Measurements from ENCODE around the gene DIS3. TPM values are rescaled to one million over a fixed set of nuclear protein-coding genes. Genes with fewer than 3 reads are reported as not detected.
"Not testable (repeated sequence)": the region's sequence is repeated elsewhere in the genome, so short reads cannot be mapped to it uniquely, and the experiment has no call there.

The DIS3 gene
- polyA plus RNA-seq, 3 donors from 2014 or later, result 5.3 to 15.8 (median 13.1) TPM

DNA sequence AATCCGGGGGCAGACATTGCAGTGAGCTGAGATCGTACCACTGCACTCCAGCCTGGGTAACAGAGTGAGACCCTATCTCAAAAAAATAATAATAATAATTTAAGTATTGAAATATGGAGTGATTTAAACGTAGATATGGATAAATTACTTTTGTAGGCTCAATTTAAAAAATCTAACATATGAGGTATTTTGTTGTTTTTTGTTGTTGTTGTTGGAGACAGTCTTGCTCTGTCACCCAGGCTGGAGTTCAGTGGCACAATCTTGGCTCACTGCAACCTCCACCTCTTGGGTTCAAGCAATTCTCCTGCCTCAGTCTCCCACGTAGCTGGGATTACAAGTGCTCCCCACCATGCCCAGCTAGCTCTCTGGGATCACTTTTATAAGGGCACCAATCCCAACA, 3.0 kb upstream of the DIS3 start:
- not testable (repeated sequence) for H3K9me3 Mint-ChIP-seq; H3K27me3 Mint-ChIP-seq (ENCODE audit: low read depth in 3 of 3); H3K27ac Mint-ChIP-seq; DNase-seq; H3K4me3 Mint-ChIP-seq; H3K36me3 Mint-ChIP-seq
- H3K4me1 Mint-ChIP-seq, result peaks cover 42 to 77% of the 10 kb centered on the region in 2 donors

DNA sequence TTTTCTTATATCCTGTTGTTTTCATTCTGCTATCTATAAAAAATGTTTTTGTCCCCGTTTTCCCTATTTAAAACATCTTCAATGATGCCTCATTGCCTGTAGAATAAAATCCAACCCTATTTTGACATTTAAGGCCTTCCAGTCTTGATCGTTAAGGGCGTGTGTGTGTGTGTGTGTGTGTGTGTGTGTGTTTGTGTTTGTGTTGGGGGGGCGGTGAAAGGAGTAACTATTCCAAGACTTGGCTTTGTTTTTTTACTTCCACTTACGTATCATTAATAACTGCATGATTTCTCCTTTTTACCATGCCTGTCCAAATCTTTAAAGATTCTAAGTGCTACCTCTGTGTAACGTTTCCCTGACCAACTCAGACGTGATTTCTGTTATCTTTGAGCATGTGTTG, 1.0 kb upstream of the DIS3 start:
- Mint-ChIP-seq H3K27ac (peak overlapping the region; percentile 96 to 100 (median 100)), H3K36me3 (peaks cover 0 to 8% (median 0%) of the 10 kb centered on the region in 3 donors), H3K4me3 (peak overlapping the region; percentile 99 to 100 (median 100)), H3K27me3 (ENCODE audit: low read depth in 3 of 3) (peaks cover 5 to 9% (median 6%) of the 10 kb centered on the region in 3 donors), H3K9me3 (no peaks in the 10 kb centered on the region), H3K4me1 (peaks cover 47 to 78% of the 10 kb centered on the region in 2 donors)
- DNase-seq, result peak in 2 of 3 donors; percentile 2 to 3

DNA sequence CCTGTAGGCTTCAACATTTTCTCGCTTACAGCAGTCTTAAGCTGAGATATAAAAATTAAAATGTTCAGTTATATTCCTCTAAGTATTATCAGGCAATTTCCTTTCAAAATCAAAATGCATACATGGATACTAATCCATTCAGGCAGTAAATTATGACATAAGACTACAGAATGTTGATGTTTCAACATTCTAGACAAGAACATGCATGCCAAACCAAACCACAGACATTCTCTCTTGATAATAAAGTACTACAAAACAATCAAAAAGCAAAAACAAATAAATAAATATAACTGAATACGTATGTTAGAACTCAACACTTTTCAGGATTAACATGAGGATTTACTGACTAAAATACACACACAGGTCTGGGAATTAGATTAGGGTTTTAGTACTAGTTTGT, 7.7 kb downstream of the DIS3 start:
- no peaks in the 10 kb centered on the region for H3K9me3 Mint-ChIP-seq
- no peaks in the 10 kb centered on the region for H3K27me3 Mint-ChIP-seq (ENCODE audit: low read depth in 3 of 3)

DNA sequence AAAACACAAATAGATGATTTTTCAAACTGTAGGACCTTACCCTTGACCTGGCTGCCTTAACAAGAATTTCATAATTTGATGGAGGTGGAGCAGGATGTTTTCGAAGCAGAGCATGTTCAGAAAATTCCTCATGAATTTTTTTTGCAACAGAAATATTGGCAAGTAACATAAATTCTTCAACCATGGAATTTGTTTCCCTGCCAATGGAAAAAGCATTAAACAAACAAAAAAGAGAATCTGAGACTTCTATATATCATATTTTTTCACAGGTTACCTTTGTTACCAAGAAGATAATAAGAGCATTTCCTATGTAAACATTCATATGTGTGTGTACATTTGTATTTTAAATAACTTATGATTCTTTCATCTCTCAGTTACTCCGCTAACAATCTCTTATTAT, 18.3 kb downstream of the DIS3 start:
- Mint-ChIP-seq H3K4me1 (no peaks in the 10 kb centered on the region), H3K36me3 (peaks cover 15 to 68% (median 38%) of the 10 kb centered on the region in 3 donors), H3K27ac (no peak overlapping the region), H3K27me3 (ENCODE audit: low read depth in 3 of 3) (no peaks in the 10 kb centered on the region), H3K4me3 (no peak overlapping the region), H3K9me3 (no peaks in the 10 kb centered on the region)
- no peak for DNase-seq

More for the DNA sequence above, 7.7 kb downstream of the DIS3 start:
- peaks cover 5 to 30% of the 10 kb centered on the region in 2 donors for H3K4me1 Mint-ChIP-seq
- no peak overlapping the region for H3K27ac Mint-ChIP-seq
- no peak for DNase-seq
- H3K36me3 Mint-ChIP-seq, result peaks cover 31 to 65% (median 42%) of the 10 kb centered on the region in 3 donors
- no peak overlapping the region for H3K4me3 Mint-ChIP-seq

DNA sequence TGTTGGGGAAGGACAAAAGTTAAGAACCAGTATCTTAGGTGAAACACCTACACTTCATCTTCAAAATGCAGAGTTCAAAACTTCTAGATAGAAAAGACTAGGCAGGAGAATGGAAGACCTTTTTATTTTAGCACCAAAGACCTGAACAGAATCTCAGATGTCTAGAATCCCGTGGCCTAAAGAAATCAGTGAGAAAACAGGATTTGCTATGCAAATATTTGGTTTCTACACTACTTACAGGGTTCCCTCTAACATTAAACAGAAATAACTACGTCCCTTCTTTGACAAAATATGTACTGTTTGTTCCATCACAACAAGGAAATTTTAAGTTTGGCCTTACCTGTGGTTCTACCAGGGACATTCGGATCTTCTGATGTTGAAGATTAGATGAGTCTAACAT, 21.5 kb downstream of the DIS3 start:
- H3K4me1 Mint-ChIP-seq, result peaks cover 0 to 5% of the 10 kb centered on the region in 2 donors
- no peaks in the 10 kb centered on the region for H3K9me3 Mint-ChIP-seq
- no peaks in the 10 kb centered on the region for H3K27me3 Mint-ChIP-seq (ENCODE audit: low read depth in 3 of 3)
- H3K27ac Mint-ChIP-seq, result no peak overlapping the region
- H3K36me3 Mint-ChIP-seq, result peaks cover 14 to 57% (median 35%) of the 10 kb centered on the region in 3 donors
- no peak overlapping the region for H3K4me3 Mint-ChIP-seq
- DNase-seq, result no peak

DNA sequence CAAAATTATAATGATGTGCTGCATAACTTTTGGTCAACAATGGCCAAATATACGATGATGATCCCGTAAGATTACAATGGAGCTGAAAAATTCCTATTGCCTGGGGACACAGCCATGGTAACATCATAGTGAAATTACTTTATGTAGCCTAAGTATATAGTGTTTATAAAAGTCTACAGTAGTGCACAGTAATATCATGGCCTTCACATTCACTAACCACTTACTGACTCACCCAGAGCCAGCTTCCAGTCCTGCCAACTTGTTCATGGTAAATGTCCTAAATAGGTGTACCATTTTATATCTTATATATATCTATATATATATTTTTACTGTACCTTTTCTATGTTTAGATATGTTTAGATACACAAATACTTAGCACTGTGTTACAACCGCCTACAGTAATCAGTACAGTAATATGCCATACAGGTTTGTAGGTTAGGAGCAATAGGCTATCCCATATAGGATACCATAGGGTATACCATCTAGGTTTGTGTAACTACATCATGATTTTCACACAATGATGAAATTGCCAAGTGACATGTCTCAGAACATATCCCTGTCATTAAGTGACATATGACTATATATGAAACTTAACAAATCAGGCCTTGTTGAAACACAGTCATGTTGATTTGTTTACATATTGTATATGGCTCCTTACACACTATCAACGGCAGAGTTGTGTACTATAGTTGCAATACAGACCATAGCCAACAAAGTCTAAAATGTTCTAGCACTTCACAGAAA, 23.7 kb downstream of the DIS3 start:
- H3K9me3 Mint-ChIP-seq, result no peaks in the 10 kb centered on the region

DNA sequence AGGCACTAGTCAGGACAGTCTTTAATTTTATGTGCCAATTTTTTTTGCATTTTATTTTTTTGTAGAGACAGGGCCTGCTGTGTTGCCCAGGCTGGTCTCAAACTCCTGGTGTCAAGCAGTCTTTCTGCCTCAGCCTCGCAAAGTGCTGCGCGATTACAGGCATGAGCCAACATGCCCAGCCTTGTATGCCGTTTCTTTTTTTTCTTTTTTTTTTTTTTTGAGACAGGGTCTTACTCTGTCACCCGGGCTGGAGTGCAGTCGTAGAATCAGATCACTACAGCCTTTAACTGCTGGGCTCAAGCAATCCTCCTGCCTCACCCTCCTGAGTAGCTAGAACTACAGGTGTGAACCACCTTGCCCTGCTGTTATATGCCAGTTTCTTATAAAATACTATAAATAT, 27.6 kb downstream of the DIS3 start:
- Mint-ChIP-seq H3K4me1 (peaks cover 3 to 24% of the 10 kb centered on the region in 2 donors), H3K36me3 (peaks cover 7 to 47% (median 16%) of the 10 kb centered on the region in 3 donors)
- no peak for DNase-seq

More for the DNA sequence above, 23.7 kb downstream of the DIS3 start:
- Mint-ChIP-seq H3K27ac (no peak overlapping the region), H3K4me3 (no peak overlapping the region), H3K36me3 (peaks cover 11 to 46% (median 26%) of the 10 kb centered on the region in 3 donors), H3K4me1 (peaks cover 0 to 5% of the 10 kb centered on the region in 2 donors), H3K27me3 (ENCODE audit: low read depth in 3 of 3) (no peaks in the 10 kb centered on the region)
- no peak for DNase-seq

DNA sequence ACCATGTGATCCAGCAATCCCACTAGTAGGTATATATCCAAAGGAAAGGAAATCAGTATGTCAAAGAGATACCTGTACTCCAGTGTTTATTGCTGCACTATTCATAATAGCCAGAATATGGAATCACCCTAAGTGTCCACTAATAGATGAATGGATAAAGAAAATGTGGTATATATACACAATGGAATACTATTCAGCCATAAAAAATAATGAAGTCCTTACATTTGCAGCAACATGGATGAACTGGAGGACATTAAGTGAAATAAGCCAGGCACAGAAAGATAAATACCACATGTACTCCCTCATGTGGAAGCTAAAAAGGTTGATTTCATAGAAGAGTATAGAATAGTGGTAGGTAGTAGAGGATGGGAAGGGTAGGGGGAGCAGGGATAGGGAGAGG, 30.5 kb downstream of the DIS3 start:
- peaks cover 7 to 24% of the 10 kb centered on the region in 2 donors for H3K4me1 Mint-ChIP-seq
- H3K4me3 Mint-ChIP-seq, result no peak overlapping the region
- peak overlapping the region in 1 of 6 donors; percentile 3 for H3K27ac Mint-ChIP-seq

More for the DNA sequence above, 27.6 kb downstream of the DIS3 start:
- no peak overlapping the region for H3K4me3 Mint-ChIP-seq
- H3K9me3 Mint-ChIP-seq, result no peaks in the 10 kb centered on the region
- H3K27me3 Mint-ChIP-seq (ENCODE audit: low read depth in 3 of 3), result peaks cover 0 to 1% (median 0%) of the 10 kb centered on the region in 3 donors
- H3K27ac Mint-ChIP-seq, result no peak overlapping the region

DNA sequence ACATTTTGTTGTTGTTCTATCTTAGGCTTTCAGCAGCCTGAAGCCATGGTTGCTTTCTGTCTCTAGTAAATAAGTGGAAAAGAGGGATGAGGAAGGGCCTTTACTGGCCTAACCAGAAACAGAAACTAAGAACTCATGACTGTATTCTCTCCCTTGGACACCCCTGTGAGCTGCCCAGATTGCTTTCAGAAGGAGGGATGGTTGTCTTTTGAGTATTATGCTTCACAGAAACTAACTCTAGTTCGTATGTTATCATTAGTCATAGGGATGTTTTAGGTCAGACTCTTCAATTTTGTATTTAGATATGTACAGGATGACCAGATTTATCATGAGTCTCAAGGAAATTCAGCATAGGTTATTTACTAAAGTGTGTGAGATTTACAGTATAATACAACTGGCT, 36.4 kb downstream of the DIS3 start:
- Mint-ChIP-seq H3K27ac (no peak overlapping the region), H3K9me3 (no peaks in the 10 kb centered on the region), H3K36me3 (peaks cover 5 to 29% (median 19%) of the 10 kb centered on the region in 3 donors), H3K4me3 (no peak overlapping the region), H3K4me1 (peaks cover 8 to 17% of the 10 kb centered on the region in 2 donors), H3K27me3 (ENCODE audit: low read depth in 3 of 3) (no peaks in the 10 kb centered on the region)
- no peak for DNase-seq

More for the DNA sequence above, 30.5 kb downstream of the DIS3 start:
- peaks cover 4 to 50% (median 25%) of the 10 kb centered on the region in 3 donors for H3K36me3 Mint-ChIP-seq
- H3K9me3 Mint-ChIP-seq, result no peaks in the 10 kb centered on the region
- no peak for DNase-seq
- peaks cover 0 to 1% (median 0%) of the 10 kb centered on the region in 3 donors for H3K27me3 Mint-ChIP-seq (ENCODE audit: low read depth in 3 of 3)

DNA sequence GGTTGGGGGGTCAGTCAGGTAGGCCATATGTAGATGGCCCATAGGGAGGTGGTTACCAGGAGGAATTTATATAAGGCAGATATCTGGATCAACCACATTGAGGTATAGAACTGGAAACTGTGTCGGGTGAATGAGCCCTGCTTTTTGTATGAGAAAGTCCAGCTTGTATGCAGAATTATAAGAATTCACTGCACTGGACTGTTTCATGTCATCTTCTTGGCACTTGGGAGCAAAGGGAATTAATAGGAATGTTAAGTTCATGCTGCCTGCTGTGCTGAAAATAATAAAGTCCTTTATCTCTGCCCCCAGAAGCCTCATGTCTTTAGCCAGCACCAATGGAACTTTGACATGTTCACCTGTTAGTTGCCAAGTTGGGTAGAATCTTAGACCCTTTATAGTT, 41.7 kb downstream of the DIS3 start:
- H3K36me3 Mint-ChIP-seq, result peaks cover 8 to 32% (median 9%) of the 10 kb centered on the region in 3 donors

DNA sequence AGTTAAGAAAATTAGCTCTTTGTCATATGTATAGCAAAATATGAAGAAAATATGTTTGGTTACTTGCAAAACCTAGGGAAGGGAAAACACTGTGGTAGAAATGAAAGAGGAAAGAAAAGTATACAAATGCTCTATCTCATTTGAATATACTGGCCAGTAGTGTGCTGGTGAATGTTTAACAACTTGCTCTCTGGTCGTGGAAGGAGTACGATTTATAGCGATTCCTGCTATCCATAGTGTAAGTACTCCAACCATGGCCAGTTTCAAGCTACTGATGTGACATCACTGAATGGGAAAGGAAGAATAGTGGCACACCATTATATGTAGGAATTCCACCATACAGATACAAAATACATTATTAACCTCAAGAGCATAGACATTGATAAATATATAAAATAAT, 44.7 kb downstream of the DIS3 start:
- H3K4me3 Mint-ChIP-seq, result no peak overlapping the region
- no peak for DNase-seq
- no peak overlapping the region for H3K27ac Mint-ChIP-seq
- no peaks in the 10 kb centered on the region for H3K4me1 Mint-ChIP-seq
- peaks cover 4 to 37% (median 13%) of the 10 kb centered on the region in 3 donors for H3K36me3 Mint-ChIP-seq
- H3K27me3 Mint-ChIP-seq (ENCODE audit: low read depth in 3 of 3), result no peaks in the 10 kb centered on the region
- H3K9me3 Mint-ChIP-seq, result no peaks in the 10 kb centered on the region

More for the DNA sequence above, 41.7 kb downstream of the DIS3 start:
- DNase-seq, result no peak
- Mint-ChIP-seq H3K9me3 (no peaks in the 10 kb centered on the region), H3K4me3 (no peak overlapping the region), H3K27me3 (ENCODE audit: low read depth in 3 of 3) (no peaks in the 10 kb centered on the region), H3K4me1 (peaks cover 4 to 7% of the 10 kb centered on the region in 2 donors), H3K27ac (no peak overlapping the region)

DNA sequence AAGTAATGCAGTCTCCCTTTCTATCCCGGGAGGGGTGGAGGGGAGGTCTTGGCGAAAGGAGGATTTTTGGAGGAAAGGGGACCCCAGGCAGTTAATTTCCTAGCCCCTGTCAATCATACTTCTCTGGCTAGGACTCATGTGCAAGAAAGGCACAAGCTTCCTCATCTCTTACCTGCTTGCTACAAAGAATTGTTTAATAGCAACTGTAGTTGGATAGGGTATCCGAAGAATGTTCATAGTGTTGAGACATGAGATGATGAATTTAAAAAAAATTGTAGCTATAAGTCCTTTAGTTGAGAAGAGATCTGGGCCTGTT, 53.5 kb downstream of the DIS3 start:
- peaks cover 39 to 67% of the 10 kb centered on the region in 2 donors for H3K4me1 Mint-ChIP-seq
- no peaks in the 10 kb centered on the region for H3K9me3 Mint-ChIP-seq
- peak overlapping the region; percentile 94 to 97 (median 97) for H3K4me3 Mint-ChIP-seq
- peaks cover 5 to 9% (median 6%) of the 10 kb centered on the region in 3 donors for H3K27me3 Mint-ChIP-seq (ENCODE audit: low read depth in 3 of 3)
- peak overlapping the region; percentile 89 to 96 (median 92) for H3K27ac Mint-ChIP-seq
- DNase-seq, result no peak
- peaks cover 8 to 11% (median 10%) of the 10 kb centered on the region in 3 donors for H3K36me3 Mint-ChIP-seq

DNA sequence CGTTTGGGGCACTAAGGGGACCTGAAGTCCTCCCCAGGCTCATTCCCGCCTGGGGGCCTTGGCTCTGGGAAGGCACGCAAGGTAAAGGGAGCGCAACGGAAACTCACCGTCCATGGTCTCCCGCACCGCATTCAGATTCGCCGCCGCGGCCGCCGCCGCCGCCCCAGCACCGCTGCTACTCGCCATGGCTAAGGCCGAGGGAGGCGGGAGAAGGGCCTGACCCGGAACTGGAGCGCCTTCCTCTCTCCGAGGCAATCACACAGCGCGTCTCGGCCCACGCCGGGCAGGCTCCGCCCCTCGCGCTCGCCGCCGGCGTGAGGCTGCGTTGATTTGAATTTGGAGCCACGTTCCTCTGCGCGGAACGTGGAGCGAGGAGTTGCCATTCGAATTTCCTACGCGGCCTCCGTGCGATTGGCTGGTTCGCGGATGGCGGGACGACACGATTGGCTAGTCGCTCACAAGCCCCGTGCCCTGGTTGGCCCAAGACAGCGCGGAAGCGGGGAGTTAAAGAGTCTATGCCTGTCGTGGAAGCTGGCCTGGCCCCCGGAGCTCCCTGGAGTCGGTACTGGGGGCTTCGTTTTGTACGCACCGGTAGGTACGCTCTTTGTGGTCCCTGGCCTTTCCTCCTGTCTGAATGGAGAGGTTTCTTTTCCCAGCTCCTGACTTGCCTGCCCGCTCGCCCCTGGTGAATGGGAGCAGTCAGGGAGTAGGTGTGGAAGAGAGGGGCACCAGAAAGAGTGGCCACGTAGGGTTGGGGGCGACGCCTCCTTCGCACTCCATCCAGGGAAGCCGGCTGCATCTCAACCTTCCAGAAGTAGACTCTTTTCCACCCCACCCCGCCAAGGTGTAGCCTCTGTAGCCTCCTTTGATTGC, 54.0 kb downstream of the DIS3 start, which contains the start of the genes BORA and MZT1:
Gene BORA (plus strand): TSS at position 507 of the 873 bp plus-strand sequence. CDS start 1,018 bp downstream, outside the sequence.
Gene MZT1 (minus strand): TSS at position 213 of the 873 bp plus-strand sequence. CDS start 27 bp downstream, at position 186.
- peak; percentile 95 to 96 (median 95) for DNase-seq
- Mint-ChIP-seq H3K27me3 (ENCODE audit: low read depth in 3 of 3) (peaks cover 5 to 9% (median 6%) of the 10 kb centered on the region in 3 donors), H3K27ac (peak within 1 kb of the TSS; percentile 89 to 96 (median 92)), H3K4me1 (peaks cover 41 to 72% of the 10 kb centered on the region in 2 donors), H3K36me3 (peaks cover 7 to 8% (median 7%) of the 10 kb centered on the region in 3 donors), H3K4me3 (peak within 1 kb of the TSS; percentile 94 to 97 (median 97)), H3K9me3 (no peaks in the 10 kb centered on the region)
